ENCODE measurements around the gene TAL2.
"Not testable (repeated sequence)": the region's sequence is repeated elsewhere in the genome, so short reads cannot be mapped to it uniquely, and the experiment has no call there.

TAL2 gene

GRCh38 chr9:105676351-105676923, 14.2 kb downstream of the TAL2 start:
- DNase-seq (ENCODE audit: low read depth): no peak

GRCh38 chr9:105678163-105678562, 15.9 kb downstream of the TAL2 start:
- DNase-seq (ENCODE audit: low read depth): no peak

GRCh38 chr9:105678781-105679180, 16.5 kb downstream of the TAL2 start:
- DNase-seq (ENCODE audit: low read depth): no peak

GRCh38 chr9:105679257-105680022, 17.2 kb downstream of the TAL2 start:
- DNase-seq (ENCODE audit: low read depth): no peak

GRCh38 chr9:105681313-105681712, 19.1 kb downstream of the TAL2 start:
- DNase-seq (ENCODE audit: low read depth): no peak

GRCh38 chr9:105681724-105682123, 19.5 kb downstream of the TAL2 start:
- no peak for DNase-seq (ENCODE audit: low read depth)

- DNase-seq (ENCODE audit: low read depth): no peak
Observed at GRCh38 chr9:105683688-105684275, 21.5 kb downstream of the TAL2 start.

GRCh38 chr9:105686936-105687335, 24.7 kb downstream of the TAL2 start:
- no peak for DNase-seq (ENCODE audit: low read depth)

- no peak for DNase-seq (ENCODE audit: low read depth)
Observed at GRCh38 chr9:105690742-105691141, 28.5 kb downstream of the TAL2 start.

- DNase-seq (ENCODE audit: low read depth): no peak
Observed at GRCh38 chr9:105693435-105694189, 31.4 kb downstream of the TAL2 start.

- DNase-seq (ENCODE audit: low read depth): peak; percentile 66
Observed at GRCh38 chr9:105694190-105694847, 32.1 kb downstream of the TAL2 start, which contains the start of gene TMEM38B. Gene TMEM38B, plus strand, starts transcription at chr9:105694541. Its CDS starts 120 bp downstream, at chr9:105694661.

GRCh38 chr9:105694848-105695581, 32.8 kb downstream of the TAL2 start:
- DNase-seq (ENCODE audit: low read depth): peak; percentile 19

- no peak for DNase-seq (ENCODE audit: low read depth)
Observed at GRCh38 chr9:105696219-105696793, 34.0 kb downstream of the TAL2 start.

GRCh38 chr9:105697871-105698270, 35.6 kb downstream of the TAL2 start:
- DNase-seq (ENCODE audit: low read depth): no peak

- DNase-seq (ENCODE audit: low read depth): no peak
Observed at GRCh38 chr9:105698348-105698870, 36.2 kb downstream of the TAL2 start.

- DNase-seq (ENCODE audit: low read depth): no peak
Observed at GRCh38 chr9:105700668-105701067, 38.4 kb downstream of the TAL2 start.

- DNase-seq (ENCODE audit: low read depth): no peak
Observed at GRCh38 chr9:105701145-105701544, 38.9 kb downstream of the TAL2 start.

GRCh38 chr9:105702207-105702606, 40.0 kb downstream of the TAL2 start:
- no peak for DNase-seq (ENCODE audit: low read depth)

- DNase-seq (ENCODE audit: low read depth): not testable (repeated sequence)
Observed at GRCh38 chr9:105703638-105704037, 41.4 kb downstream of the TAL2 start.

- no peak for DNase-seq (ENCODE audit: low read depth)
Observed at GRCh38 chr9:105706156-105706555, 43.9 kb downstream of the TAL2 start.

GRCh38 chr9:105708405-105708804, 46.1 kb downstream of the TAL2 start:
- DNase-seq (ENCODE audit: low read depth): no peak
